Coronary artery (tissue), 2 donors: Measurements from ENCODE around the gene GPC3.

Source experiments
- DNase-seq: peaks from one replicate; pipeline ENCODE4 v3.0.0-alpha.2; 2017; ENCODE audit warnings: low spot score
- H3K27ac ChIP-seq, 2 donors: fragments of 200-600 bp; sonication (generic); one replicate each; pipeline ENCODE4 v1.5.1; 2016 to 2019
- H3K4me3 ChIP-seq: fragments of 200-600 bp; sonication (generic); 2 replicates; pipeline ENCODE4 v1.5.1; 2016; ENCODE audit warnings: mild to moderate bottlenecking, moderate library complexity
- CTCF ChIP-seq: fragments of 200-600 bp; sonication (generic); IDR thresholded peaks from one replicate; pipeline ENCODE4 v1.5.1; 2019; ENCODE audit warnings: antibody characterized with exemption

Gene GPC3

GRCh38 chrX:133880032-133880443, 105.4 kb downstream of the GPC3 start:
- H3K27ac ChIP-seq, result no peak overlapping the region
- no peak for DNase-seq
- no peak for TF ChIP-seq CTCF
- no peak overlapping the region for H3K4me3 ChIP-seq

GRCh38 chrX:133878710-133879109, 106.7 kb downstream of the GPC3 start:
- no peak overlapping the region for H3K4me3 ChIP-seq
- H3K27ac ChIP-seq, result no peak overlapping the region
- no peak for TF ChIP-seq CTCF
- DNase-seq, result no peak

- no peak for TF ChIP-seq CTCF
- DNase-seq, result no peak
- no peak overlapping the region for H3K4me3 ChIP-seq
- H3K27ac ChIP-seq, result no peak overlapping the region
Observed at GRCh38 chrX:133876646-133877045, 108.7 kb downstream of the GPC3 start.

GRCh38 chrX:133869270-133869669, 116.1 kb downstream of the GPC3 start:
- no peak overlapping the region for H3K4me3 ChIP-seq
- DNase-seq, result no peak
- no peak overlapping the region for H3K27ac ChIP-seq
- TF ChIP-seq CTCF, result no peak

GRCh38 chrX:133868682-133869081, 116.7 kb downstream of the GPC3 start:
- DNase-seq, result no peak
- no peak overlapping the region for H3K27ac ChIP-seq
- H3K4me3 ChIP-seq, result no peak overlapping the region
- TF ChIP-seq CTCF, result no peak

GRCh38 chrX:133868250-133868649, 117.1 kb downstream of the GPC3 start:
- no peak for TF ChIP-seq CTCF
- H3K4me3 ChIP-seq, result no peak overlapping the region
- DNase-seq, result no peak
- no peak overlapping the region for H3K27ac ChIP-seq

- no peak for DNase-seq
- no peak for TF ChIP-seq CTCF
- no peak overlapping the region for H3K4me3 ChIP-seq
- H3K27ac ChIP-seq, result no peak overlapping the region
Observed at GRCh38 chrX:133865761-133866471, 119.5 kb downstream of the GPC3 start.
